Epidermal melanocyte (primary cell): Measurements from ENCODE around the gene FMO2.

Experiments
- DNase-seq: peaks from one replicate; pipeline ENCODE4 v3.0.0; 2011; ENCODE audit warnings: low spot score; ENCODE audit not compliant: insufficient read length

FMO2 gene

GRCh38 chr1:171185091-171185490 lies at the start of gene FMO2:
Gene FMO2, plus strand, starts transcription at chr1:171185300. Its CDS starts 414 bp downstream, at chr1:171185714.
- no peak for DNase-seq

GRCh38 chr1:171137580-171137979 lies 47.5 kb upstream of the FMO2 start:
- no peak for DNase-seq

- DNase-seq: no peak
Observed at GRCh38 chr1:171138980-171139379, 46.1 kb upstream of the FMO2 start.

GRCh38 chr1:171139890-171140289 lies 45.2 kb upstream of the FMO2 start:
- no peak for DNase-seq

GRCh38 chr1:171140401-171140800 lies 44.7 kb upstream of the FMO2 start:
- no peak for DNase-seq

- no peak for DNase-seq
Observed at GRCh38 chr1:171140956-171141687, 44.0 kb upstream of the FMO2 start.

- peak; percentile 26 for DNase-seq
Observed at GRCh38 chr1:171141688-171142415, 43.2 kb upstream of the FMO2 start.

GRCh38 chr1:171142416-171143385 lies 42.4 kb upstream of the FMO2 start:
- peak; percentile 33 for DNase-seq

- DNase-seq: no peak
Observed at GRCh38 chr1:171150156-171150555, 34.9 kb upstream of the FMO2 start.

- DNase-seq: no peak
Observed at GRCh38 chr1:171152549-171152948, 32.6 kb upstream of the FMO2 start.

GRCh38 chr1:171155484-171155883 lies 29.6 kb upstream of the FMO2 start:
- DNase-seq: no peak

GRCh38 chr1:171158096-171158495 lies 27.0 kb upstream of the FMO2 start:
- no peak for DNase-seq

- no peak for DNase-seq
Observed at GRCh38 chr1:171158551-171158950, 26.5 kb upstream of the FMO2 start.

- DNase-seq: no peak
Observed at GRCh38 chr1:171159148-171159547, 26.0 kb upstream of the FMO2 start.

GRCh38 chr1:171160211-171160610 lies 24.9 kb upstream of the FMO2 start:
- no peak for DNase-seq

GRCh38 chr1:171160639-171161354 lies 24.3 kb upstream of the FMO2 start:
- DNase-seq: no peak

GRCh38 chr1:171161431-171161830 lies 23.7 kb upstream of the FMO2 start:
- DNase-seq: no peak

GRCh38 chr1:171166361-171166760 lies 18.7 kb upstream of the FMO2 start:
- no peak for DNase-seq

GRCh38 chr1:171167785-171168184 lies 17.3 kb upstream of the FMO2 start:
- no peak for DNase-seq

- DNase-seq: no peak
Observed at GRCh38 chr1:171172471-171172870, 12.6 kb upstream of the FMO2 start.

GRCh38 chr1:171173069-171173468 lies 12.0 kb upstream of the FMO2 start:
- no peak for DNase-seq
